ENCODE results near the gene MARK4.

GRCh38 chr19:45254044-45254531 is 3.0 kb downstream of the MARK4 start:
- no peak for TF ChIP-seq POLR2A (IDR thresholded peaks at IDR 0.05)
- no peak for TF ChIP-seq CTCF (IDR thresholded peaks at IDR 0.05)
- TF ChIP-seq POLR2AphosphoS5 (IDR thresholded peaks at IDR 0.05), result no peak
